ENCODE results near the gene DCP1B.

DCP1B gene

DNA sequence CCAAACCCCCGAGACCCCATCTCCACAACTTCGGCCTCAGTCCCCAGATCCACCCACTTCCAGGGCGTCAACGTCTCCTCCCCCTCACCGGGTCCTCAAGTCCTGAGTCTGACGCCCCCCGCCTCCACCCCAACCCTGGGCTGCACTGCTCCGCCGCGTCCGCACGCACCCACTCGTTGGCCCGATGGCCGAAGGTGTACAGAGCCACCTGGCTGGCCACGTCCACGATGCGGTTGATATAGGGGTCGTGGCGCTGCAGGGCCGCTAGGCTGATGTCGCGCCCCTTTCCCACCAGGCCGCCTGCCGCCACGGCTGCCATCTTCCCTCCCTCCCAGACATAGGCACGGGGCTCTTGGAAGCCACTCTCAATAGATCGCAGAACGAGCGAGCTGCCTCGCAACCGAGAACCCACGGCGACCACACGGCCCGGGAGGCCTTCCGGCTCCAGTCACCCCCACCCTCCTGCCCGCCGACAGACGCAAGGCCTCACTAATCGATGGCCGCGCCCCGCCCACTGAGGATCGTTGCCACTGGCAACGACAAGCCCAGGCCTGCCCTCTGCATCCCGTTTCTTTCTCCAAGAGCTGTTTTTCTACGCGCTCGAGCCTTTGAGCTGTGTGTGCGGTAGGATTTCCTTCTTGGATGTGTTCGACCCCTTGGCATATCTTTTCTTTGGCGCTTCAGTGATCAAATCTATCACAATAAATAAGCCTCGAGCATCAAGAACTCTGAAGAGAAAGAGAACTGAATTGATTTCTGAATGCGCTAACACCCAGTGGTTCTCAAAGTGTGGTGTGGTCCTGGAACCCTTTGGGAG is at the start of gene DCP1B:
DCP1B (minus strand) TSS at position 345 of the 817 bp plus-strand sequence; CDS start at position 319, 26 bp downstream.
- H3K4me3 ChIP-seq (ENCODE audit: control insufficient read depth, low read depth, low read length): peak within 1 kb of the TSS; percentile 96
- TF ChIP-seq, protein P1, sequence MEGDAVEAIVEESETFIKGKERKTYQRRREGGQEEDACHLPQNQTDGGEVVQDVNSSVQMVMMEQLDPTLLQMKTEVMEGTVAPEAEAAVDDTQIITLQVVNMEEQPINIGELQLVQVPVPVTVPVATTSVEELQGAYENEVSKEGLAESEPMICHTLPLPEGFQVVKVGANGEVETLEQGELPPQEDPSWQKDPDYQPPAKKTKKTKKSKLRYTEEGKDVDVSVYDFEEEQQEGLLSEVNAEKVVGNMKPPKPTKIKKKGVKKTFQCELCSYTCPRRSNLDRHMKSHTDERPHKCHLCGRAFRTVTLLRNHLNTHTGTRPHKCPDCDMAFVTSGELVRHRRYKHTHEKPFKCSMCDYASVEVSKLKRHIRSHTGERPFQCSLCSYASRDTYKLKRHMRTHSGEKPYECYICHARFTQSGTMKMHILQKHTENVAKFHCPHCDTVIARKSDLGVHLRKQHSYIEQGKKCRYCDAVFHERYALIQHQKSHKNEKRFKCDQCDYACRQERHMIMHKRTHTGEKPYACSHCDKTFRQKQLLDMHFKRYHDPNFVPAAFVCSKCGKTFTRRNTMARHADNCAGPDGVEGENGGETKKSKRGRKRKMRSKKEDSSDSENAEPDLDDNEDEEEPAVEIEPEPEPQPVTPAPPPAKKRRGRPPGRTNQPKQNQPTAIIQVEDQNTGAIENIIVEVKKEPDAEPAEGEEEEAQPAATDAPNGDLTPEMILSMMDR (conservative IDR thresholded peaks at IDR 0.05; ENCODE audit: control insufficient read depth, insufficient read depth, low read depth, low read length): no peak
- DNase-seq (ENCODE audit: low read depth): peak; percentile 97

DNA sequence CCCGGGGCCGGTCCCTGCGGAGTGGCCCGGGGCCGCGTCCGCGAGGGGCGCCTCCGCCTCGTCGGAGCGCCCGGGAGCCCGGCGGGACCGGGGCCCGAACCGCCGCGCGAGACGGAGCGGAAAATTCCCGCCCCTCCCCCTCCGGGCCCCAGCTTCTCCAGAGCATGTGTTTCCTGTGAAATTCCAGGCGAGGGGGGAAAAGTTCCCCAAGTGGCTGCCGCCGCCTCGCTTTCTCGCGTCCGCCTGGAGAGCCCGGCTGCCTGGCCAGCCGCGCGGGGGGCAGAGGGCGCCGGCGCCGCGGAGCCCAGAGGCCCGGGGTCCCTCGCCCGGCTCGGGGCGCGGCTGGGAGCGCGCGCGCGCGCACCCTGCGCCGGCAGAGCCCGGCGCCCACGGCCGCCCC is 49.4 kb upstream of the DCP1B start:
- TF ChIP-seq, protein P1 (conservative IDR thresholded peaks at IDR 0.05; ENCODE audit: control insufficient read depth, insufficient read depth, low read depth, low read length): no peak
- DNase-seq (ENCODE audit: low read depth): peak; percentile 33
- H3K4me3 ChIP-seq (ENCODE audit: control insufficient read depth, low read depth, low read length): peak overlapping the region; percentile 66

DNA sequence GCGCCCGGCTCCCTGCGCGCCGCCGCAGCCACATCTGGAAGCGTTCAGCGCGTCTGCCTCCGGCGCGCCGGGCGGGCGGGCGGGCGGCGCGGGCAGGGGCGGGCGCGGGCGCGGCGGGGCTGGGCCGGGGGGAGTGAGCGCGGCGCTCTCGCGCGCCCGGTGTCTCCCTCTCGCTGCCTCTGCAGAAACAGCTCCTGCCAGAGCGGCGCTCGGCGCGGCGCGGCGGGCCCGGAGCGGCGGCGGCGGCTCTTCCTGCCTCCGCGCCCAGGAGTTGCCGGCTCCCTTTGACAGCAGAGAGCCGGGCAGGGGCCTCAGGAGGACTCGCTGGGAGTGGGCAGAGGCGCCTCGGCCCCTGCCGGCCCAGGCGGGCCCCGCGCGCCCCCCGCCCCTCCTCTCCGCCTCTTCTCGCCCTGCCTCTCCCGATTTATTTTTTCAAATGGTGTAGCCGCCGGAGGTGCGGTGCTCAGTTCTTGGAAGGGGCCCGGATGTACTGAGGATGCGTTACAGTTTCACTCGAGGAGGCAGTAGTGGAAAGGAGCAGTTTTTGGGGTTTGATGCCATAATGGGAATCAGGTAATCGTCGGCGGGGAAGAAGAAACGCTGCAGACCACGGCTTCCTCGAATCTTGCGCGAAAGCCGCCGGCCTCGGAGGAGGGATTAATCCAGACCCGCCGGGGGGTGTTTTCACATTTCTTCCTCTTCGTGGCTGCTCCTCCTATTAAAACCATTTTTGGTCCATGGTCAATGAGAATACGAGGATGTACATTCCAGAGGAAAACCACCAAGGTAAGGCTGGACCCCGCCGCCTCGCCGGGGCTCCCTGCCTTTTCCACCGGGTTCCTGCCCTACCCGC is 48.8 kb upstream of the DCP1B start, which contains the start of gene CACNA1C:
CACNA1C (plus strand) TSS at position 162 of the 853 bp plus-strand sequence; CDS start at position 738, 576 bp downstream.
- peak within 1 kb of the TSS; percentile 63 for H3K4me3 ChIP-seq (ENCODE audit: control insufficient read depth, low read depth, low read length)
- DNase-seq (ENCODE audit: low read depth): peak; percentile 57
- TF ChIP-seq, protein P1 (conservative IDR thresholded peaks at IDR 0.05; ENCODE audit: control insufficient read depth, insufficient read depth, low read depth, low read length): no peak

DNA sequence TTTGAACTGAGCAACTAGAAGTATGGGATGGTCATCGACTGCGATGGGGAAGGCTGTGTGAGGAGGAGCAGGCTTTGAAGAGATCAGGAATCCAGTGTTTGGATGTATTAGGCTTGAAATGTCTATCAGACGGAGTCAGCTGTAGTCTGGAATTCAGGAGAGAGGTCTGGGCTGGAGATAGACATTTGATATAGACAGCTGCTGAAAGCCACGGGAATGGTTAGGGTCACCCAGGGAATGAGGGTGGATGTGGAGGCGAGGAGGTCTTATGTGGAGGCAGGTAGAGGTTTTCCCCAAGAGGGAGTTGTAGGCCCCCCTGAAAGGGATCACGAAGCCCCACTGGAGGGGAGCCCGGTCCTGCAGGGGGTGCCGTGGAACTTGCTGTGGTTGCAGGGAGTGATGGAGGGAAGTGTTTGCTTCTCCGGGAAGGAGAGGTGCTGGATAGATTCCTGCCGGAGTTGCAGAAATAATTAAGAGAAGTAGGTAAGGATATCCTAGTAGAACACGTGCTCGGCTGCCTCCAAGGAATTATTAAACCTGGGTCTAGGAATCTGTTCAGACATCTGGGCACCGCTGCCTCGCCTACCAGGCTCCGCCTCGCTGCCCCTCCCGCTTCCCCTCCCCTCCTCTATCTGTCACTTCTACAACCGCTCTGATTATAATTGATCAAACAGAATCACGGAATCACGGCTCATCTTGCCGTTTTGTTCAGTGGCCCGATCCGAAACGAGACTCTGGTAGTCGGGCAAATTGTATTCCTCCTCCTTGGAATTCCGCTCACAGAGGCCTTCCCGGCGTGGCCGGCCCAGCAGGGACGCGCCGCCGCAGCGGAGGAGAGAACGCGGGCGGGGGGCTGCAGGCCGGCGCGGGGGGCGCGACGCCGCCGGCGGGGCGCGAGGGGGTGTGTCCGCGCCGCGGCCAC is 47.7 kb upstream of the DCP1B start:
- peak overlapping the region; percentile 50 for H3K4me3 ChIP-seq (ENCODE audit: control insufficient read depth, low read depth, low read length)
- TF ChIP-seq, protein P1 (conservative IDR thresholded peaks at IDR 0.05; ENCODE audit: control insufficient read depth, insufficient read depth, low read depth, low read length): no peak
- DNase-seq (ENCODE audit: low read depth): no peak

DNA sequence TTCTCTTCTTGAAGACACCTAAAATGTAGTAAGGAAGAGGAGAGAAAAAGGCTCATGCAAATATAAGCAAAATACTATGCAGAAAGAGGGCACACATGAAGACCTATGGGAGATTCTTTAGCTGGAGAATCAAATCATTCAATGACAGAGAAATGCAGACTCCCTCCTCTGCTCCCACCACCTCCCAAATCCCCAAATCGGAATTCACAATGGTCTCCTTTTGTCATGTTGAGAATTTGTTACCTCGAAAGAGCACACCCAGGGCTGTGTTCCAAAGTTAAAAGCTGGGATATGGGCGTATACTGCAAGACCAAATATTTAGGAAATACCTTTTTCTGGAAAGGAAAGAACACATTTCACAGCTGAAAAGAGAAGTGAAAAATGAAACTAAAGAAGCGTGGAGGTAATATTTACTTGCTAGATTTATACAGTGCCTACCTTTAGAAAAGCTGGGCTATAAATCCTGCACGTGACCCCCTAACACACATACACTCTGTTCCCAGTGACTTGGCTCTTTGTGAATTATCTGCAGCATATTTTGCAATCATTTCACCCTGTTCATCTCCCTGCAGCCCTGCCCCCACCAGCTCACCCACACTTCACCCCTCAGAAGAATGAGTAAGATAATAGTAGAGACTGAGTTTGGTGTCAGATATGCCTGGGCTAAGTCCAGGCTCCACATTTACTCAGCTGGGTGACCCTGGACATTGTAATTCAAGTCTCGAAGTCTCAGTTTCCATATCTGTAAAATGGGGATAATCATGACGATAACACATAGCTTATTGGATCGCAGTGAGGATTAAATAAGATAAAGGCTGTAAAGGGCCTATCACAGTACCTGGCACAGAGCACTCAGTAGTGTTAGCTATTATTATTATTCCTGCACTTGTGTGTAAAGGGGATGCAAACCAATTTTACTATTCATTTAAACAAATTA is 45.6 kb upstream of the DCP1B start:
- H3K4me3 ChIP-seq (ENCODE audit: control insufficient read depth, low read depth, low read length): no peak overlapping the region
- DNase-seq (ENCODE audit: low read depth): peak; percentile 57
- TF ChIP-seq, protein P1 (conservative IDR thresholded peaks at IDR 0.05; ENCODE audit: control insufficient read depth, insufficient read depth, low read depth, low read length): no peak

Measured in fibroblast of mammary gland (primary cell).